Cardiac muscle cell (in vitro differentiated cells and primary cell): ENCODE measurements around the gene DNAAF1. TPM values are rescaled to one million over a fixed set of nuclear protein-coding genes. Genes with fewer than 3 reads are reported as not detected.

Experiments used
- DNase-seq, 2 donors: peaks; one replicate each; pipeline versions ENCODE4 v3.0.0 to v3.0.0-alpha.2; 2010 to 2017; ENCODE audit warnings: low read depth in 1 of 2, low spot score in 1 of 2
- H3K27ac ChIP-seq: fragments of 200-600 bp; sonication (generic); 2 replicates; pipeline ENCODE4 v1.5.1; 2016
- H3K27me3 ChIP-seq: fragments of 200-600 bp; sonication (generic); 2 replicates; pipeline ENCODE4 v1.6.0; 2016; ENCODE audit warnings: control low read depth
- H3K36me3 ChIP-seq: fragments of 200-600 bp; sonication (generic); 2 replicates; pipeline ENCODE4 v1.5.1; 2016; ENCODE audit warnings: control low read depth
- H3K4me1 ChIP-seq: fragments of 200-600 bp; sonication (generic); 2 replicates; pipeline ENCODE4 v1.8.1; 2017; ENCODE audit warnings: low read depth, mild to moderate bottlenecking, mixed run types
- H3K4me3 ChIP-seq: fragments of 200-600 bp; sonication (generic); 2 replicates; pipeline ENCODE4 v1.5.1; 2016; ENCODE audit warnings: mild to moderate bottlenecking
- H3K9me3 ChIP-seq: fragments of 200-600 bp; sonication (generic); 2 replicates; pipeline ENCODE4 v1.5.1; 2017; ENCODE audit warnings: low read depth, mild to moderate bottlenecking, control low read depth
- polyA plus RNA-seq: library from polyadenylated mRNA; unstranded; fragments of >200 nt; fragmentation: Nextera tagmentation; extraction: Ambion mirVana; gene quantifications from 2 replicates; pipeline ENCODE4 v1.2.1, GENCODE V29; 2016
- total RNA-seq: library from RNA; depleted of rRNA; stranded (reverse); fragments of >200 nt; gene quantifications from 2 replicates; pipeline ENCODE4 v1.2.3, GENCODE V29; 2016
- TF ChIP-seq, protein P1 (sequence below): IDR thresholded peaks from 2 replicates; pipeline ENCODE4 v1.5.1; 2012; ENCODE audit warnings: low read depth, mild to moderate bottlenecking, low read length

DNAAF1 gene
- total and polyA plus RNA-seq, 2 experiments from 2014 or later = 0.51 to 0.82 TPM

DNA sequence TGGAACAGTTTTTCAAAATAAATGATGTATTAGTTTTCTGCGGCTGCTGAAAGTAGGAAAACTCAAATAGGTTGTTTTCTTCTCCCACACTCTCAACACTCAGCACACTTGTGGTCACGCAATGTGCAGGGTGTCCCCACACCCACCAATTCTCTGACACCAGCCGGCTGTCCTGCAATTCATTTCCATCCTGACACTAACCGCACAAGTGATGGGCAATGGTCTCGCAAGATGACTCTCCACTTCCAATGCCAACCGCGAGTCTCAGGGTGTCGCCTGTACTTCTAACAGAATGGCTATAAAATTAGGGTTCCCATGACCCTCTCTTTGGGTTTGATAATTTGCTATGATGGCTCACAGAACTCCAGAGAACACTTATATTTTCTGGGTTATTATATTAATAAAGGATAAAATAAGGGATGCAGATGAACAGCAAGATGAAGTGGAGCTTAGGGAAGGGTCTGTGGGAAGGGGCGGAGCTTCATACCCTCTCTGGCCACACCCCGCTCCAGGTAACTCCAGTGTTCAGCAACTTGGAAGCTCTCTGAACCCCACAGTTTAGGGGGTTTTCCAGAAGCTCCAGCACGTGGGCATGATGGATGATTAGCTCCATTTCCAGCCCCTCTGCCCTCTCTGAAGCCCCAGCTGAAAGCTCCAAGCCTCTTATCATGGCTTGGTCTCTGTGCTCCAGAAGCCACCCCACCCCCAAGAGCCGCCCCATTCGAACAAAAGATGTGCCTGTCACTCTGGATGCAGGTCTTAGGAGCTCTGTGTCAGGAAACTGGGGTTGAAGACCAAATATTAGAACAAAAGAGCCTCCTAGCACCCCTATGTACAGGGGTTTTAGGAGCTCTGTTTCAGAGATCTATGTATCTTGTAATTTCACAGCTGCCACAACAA is 21.9 kb downstream of the DNAAF1 start:
- no peak for DNase-seq
- no peaks in the 10 kb centered on the region for H3K4me1 ChIP-seq
- no peak overlapping the region for H3K4me3 ChIP-seq
- H3K27me3 ChIP-seq = peaks cover 4% of the 10 kb centered on the region
- no peaks in the 10 kb centered on the region for H3K36me3 ChIP-seq
- no peaks in the 10 kb centered on the region for H3K9me3 ChIP-seq
- no peak overlapping the region for H3K27ac ChIP-seq
- TF ChIP-seq, protein P1, sequence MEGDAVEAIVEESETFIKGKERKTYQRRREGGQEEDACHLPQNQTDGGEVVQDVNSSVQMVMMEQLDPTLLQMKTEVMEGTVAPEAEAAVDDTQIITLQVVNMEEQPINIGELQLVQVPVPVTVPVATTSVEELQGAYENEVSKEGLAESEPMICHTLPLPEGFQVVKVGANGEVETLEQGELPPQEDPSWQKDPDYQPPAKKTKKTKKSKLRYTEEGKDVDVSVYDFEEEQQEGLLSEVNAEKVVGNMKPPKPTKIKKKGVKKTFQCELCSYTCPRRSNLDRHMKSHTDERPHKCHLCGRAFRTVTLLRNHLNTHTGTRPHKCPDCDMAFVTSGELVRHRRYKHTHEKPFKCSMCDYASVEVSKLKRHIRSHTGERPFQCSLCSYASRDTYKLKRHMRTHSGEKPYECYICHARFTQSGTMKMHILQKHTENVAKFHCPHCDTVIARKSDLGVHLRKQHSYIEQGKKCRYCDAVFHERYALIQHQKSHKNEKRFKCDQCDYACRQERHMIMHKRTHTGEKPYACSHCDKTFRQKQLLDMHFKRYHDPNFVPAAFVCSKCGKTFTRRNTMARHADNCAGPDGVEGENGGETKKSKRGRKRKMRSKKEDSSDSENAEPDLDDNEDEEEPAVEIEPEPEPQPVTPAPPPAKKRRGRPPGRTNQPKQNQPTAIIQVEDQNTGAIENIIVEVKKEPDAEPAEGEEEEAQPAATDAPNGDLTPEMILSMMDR = no peak

DNA sequence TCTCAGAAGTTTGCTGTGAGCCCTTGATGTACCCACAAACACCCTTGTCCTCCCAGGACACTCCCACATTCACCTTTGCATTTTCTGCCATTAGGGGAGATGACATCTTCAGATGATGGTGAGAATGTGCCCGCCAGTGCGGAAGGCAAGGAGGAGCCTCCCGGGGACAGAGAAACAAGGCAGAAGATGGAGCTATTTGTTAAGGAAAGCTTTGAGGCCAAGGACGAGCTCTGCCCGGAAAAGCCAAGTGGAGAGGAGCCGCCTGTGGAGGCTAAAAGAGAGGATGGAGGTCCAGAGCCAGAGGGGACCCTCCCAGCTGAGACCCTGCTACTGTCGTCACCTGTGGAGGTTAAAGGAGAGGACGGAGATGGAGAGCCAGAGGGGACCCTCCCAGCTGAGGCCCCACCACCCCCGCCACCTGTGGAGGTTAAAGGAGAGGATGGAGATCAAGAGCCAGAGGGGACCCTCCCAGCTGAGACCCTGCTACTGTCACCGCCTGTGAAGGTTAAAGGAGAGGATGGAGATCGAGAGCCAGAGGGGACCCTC is 24.7 kb downstream of the DNAAF1 start:
- TF ChIP-seq, protein P1 = no peak
- no peak for DNase-seq
- Histone ChIP-seq H3K27ac (no peak overlapping the region), H3K27me3 (no peaks in the 10 kb centered on the region), H3K36me3 (no peaks in the 10 kb centered on the region), H3K4me1 (no peaks in the 10 kb centered on the region), H3K9me3 (no peaks in the 10 kb centered on the region), H3K4me3 (no peak overlapping the region)

DNA sequence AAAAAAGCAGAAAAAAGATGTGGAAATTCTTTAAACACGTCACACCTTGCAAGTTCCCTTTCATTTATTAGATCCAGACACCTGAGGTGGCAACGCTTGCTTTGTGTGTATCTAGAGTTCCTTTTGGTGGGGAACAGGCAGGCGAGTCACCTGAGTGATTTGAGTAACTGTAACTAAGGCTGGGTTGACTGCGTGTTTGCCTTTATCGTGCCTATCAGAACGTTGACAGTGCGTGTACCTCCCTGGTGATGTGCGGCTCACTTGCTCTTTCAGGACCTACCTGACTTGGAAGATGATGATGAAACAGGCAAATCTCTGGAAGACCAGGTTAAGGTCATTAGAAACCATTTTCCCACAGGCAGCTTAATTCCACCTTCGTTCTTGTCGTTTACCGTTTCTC is 29.3 kb downstream of the DNAAF1 start:
- Histone ChIP-seq H3K4me1 (no peaks in the 10 kb centered on the region), H3K36me3 (peaks cover 3% of the 10 kb centered on the region), H3K27me3 (no peaks in the 10 kb centered on the region), H3K9me3 (no peaks in the 10 kb centered on the region), H3K4me3 (no peak overlapping the region), H3K27ac (no peak overlapping the region)
- DNase-seq = no peak
- TF ChIP-seq, protein P1 = no peak

DNA sequence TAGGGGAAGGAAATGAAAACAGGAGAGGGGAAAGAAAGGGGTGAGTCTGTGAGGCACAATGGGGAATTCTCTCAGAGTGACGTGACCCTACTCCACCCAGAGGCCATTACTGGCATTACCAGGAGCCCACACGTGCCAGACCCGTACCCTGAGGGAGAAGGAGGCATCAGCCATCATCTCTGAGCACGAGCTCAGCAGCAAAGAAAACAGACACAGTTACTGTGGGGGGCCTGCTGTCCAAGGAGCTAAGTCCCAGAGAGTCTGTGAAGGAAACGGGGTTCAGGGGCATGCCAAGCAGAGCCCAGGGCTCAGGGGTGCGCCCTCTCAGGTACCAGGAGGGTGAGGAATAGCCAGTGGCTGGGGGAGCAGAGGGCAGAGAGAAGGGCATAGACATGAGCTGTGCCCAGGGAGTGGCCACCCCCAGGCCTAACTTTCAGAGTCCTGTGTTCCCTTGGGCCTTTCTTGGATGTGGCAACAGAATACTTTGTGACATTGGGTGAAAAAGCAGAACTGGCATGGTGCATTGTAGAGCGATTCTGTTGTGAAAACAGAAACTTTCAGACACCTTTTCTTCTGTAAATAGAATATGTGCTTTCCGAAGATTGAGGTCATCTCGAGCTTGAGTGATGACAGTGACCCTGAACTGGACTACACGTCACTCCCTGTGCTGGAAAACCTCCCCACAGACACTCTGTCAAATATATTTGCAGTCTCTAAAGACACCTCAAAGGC is 30.4 kb downstream of the DNAAF1 start:
- DNase-seq = peak in 1 of 2 donors; percentile 74
- no peak overlapping the region for H3K27ac ChIP-seq
- no peaks in the 10 kb centered on the region for H3K4me1 ChIP-seq
- peaks cover 3% of the 10 kb centered on the region for H3K36me3 ChIP-seq
- TF ChIP-seq, protein P1 = no peak
- H3K4me3 ChIP-seq = no peak overlapping the region
- H3K27me3 ChIP-seq = no peaks in the 10 kb centered on the region
- H3K9me3 ChIP-seq = no peaks in the 10 kb centered on the region

DNA sequence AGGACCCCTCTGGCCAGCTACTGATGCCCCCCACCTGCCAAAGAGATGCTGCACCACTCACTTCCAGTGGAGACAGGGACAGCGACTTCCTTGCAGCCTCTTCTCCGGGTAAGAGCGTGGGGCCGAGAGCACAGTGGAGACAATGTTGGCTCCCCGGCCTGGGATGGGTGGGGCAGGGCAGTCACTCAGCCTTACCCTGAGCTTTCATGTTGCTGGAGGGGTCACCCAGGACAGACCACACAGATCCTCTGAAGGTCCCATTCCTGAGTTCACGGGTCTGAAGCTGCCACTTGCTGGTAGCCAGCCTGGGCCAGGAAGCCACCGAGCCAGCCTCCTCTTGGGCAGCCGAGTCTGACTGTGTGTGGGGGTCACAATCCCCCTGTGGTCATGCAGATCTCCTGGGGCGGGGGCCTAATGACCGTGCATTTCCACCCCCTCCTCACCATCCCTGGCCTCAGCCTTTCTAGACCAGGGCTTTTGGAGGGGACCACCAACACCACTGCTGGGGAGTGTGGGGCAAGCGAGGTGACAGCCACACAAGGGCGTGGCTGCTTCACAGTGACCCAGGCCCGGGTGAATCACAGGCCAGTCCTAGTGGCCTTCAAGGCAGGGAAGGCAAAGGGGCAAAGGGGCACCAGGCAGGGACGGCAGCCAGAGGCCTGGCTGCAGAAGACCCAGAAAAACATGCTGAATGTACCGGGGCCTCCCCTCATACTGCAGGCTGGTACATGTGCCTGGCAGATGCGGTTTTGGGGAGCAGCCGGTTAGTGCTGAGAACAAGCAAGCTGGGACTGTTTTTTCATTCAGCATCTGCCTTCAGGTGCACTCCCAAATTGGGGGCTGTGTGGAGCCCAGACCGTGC is 31.3 kb downstream of the DNAAF1 start:
- TF ChIP-seq, protein P1 = no peak
- Histone ChIP-seq H3K4me3 (no peak overlapping the region), H3K36me3 (peaks cover 3% of the 10 kb centered on the region), H3K4me1 (no peaks in the 10 kb centered on the region), H3K27ac (no peak overlapping the region), H3K9me3 (no peaks in the 10 kb centered on the region), H3K27me3 (no peaks in the 10 kb centered on the region)
- DNase-seq = no peak
